Neural cell (in vitro differentiated cells): ENCODE results near the gene NHERF1. TPM values are rescaled to one million over a fixed set of nuclear protein-coding genes. Genes with fewer than 3 reads are reported as not detected.

Experiments used
- H2AFZ ChIP-seq: fragments of 200-600, 300-800 bp; sonication (generic), shearing (Covaris generic); 2 replicates; pipeline ENCODE4 v1.6.0; 2014; ENCODE audit warnings: low read depth, mild to moderate bottlenecking, antibody characterized with exemption, low read length, moderate library complexity
- H3F3A ChIP-seq: fragments of 200-600 bp; shearing (Covaris generic); 2 replicates; pipeline ENCODE4 v1.6.1; 2016; ENCODE audit warnings: mild to moderate bottlenecking, moderate library complexity, mixed read lengths, antibody characterized with exemption, low read length; ENCODE audit not compliant: insufficient read depth, poor library complexity, severe bottlenecking
- H3K27ac ChIP-seq: fragments of 200-600, 300-800 bp; sonication (generic), shearing (Covaris generic); 2 replicates; pipeline ENCODE4 v1.5.1; 2014; ENCODE audit warnings: mild to moderate bottlenecking, low read length, moderate library complexity
- H3K27me3 ChIP-seq: fragments of 300-800, 200-600 bp; sonication (generic), shearing (Covaris generic); 2 replicates; pipeline ENCODE4 v1.6.0; 2014; ENCODE audit warnings: mild to moderate bottlenecking, low read depth, low read length, moderate library complexity; ENCODE audit not compliant: insufficient read depth
- H3K36me3 ChIP-seq: fragments of 300-800, 200-600 bp; sonication (generic), shearing (Covaris generic); 2 replicates; pipeline ENCODE4 v1.5.1; 2014; ENCODE audit warnings: mild to moderate bottlenecking, antibody characterized with exemption, low read length, moderate library complexity; ENCODE audit not compliant: insufficient read depth
- H3K4me2 ChIP-seq: fragments of 300-800, 200-600 bp; sonication (generic), shearing (Covaris generic); 2 replicates; pipeline ENCODE4 v1.6.0; 2014; ENCODE audit warnings: mild to moderate bottlenecking, low read length
- H3K4me3 ChIP-seq: fragments of 300-800, 200-600 bp; sonication (generic), shearing (Covaris generic); 2 replicates; pipeline ENCODE4 v1.5.1; 2014; ENCODE audit warnings: mild to moderate bottlenecking, low read length, moderate library complexity
- H3K79me2 ChIP-seq: fragments of 200-600 bp; shearing (Covaris generic); replicated peaks from 2 replicates; pipeline ENCODE4 v1.6.0; 2014; ENCODE audit warnings: mild to moderate bottlenecking, low read length, moderate library complexity; ENCODE audit not compliant: insufficient read depth
- H3K9ac ChIP-seq: fragments of 300-800, 200-600 bp; sonication (generic), shearing (Covaris generic); 2 replicates; pipeline ENCODE4 v1.6.1; 2016; ENCODE audit warnings: mild to moderate bottlenecking, low read length, mixed read lengths
- H3K9me2 ChIP-seq: fragments of 200-600 bp; shearing (Covaris generic); 2 replicates; pipeline ENCODE4 v1.6.1; 2016; ENCODE audit warnings: mild to moderate bottlenecking, low read length, mixed read lengths; ENCODE audit not compliant: insufficient read depth
- H3K9me3 ChIP-seq: fragments of 200-600, 300-800 bp; sonication (generic), shearing (Covaris generic); 2 replicates; pipeline ENCODE4 v1.6.1; 2016; ENCODE audit warnings: mild to moderate bottlenecking, mixed run types, low read length, moderate library complexity, mixed read lengths
- H4K20me1 ChIP-seq: fragments of 200-600 bp; shearing (Covaris generic); 2 replicates; pipeline ENCODE4 v1.6.1; 2016; ENCODE audit warnings: mild to moderate bottlenecking, mixed run types; ENCODE audit not compliant: insufficient read depth
- EP300 ChIP-seq: fragments of 450-650 bp; conservative IDR thresholded peaks from 2 replicates; pipeline ENCODE4 v1.6.1; 2014; ENCODE audit warnings: antibody characterized with exemption, mild to moderate bottlenecking, moderate library complexity; ENCODE audit not compliant: poor library complexity, severe bottlenecking
- EZH2 ChIP-seq: fragments of 200-600, 300-800 bp; shearing (Covaris generic), sonication (generic); IDR thresholded peaks from 2 replicates; pipeline ENCODE4 v1.6.1; 2014; ENCODE audit warnings: antibody characterized with exemption, low read length, borderline replicate concordance, mild to moderate bottlenecking; ENCODE audit not compliant: insufficient read depth, poor library complexity, severe bottlenecking
- MXI1 ChIP-seq: fragments of 450-650 bp; conservative IDR thresholded peaks from 2 replicates; pipeline ENCODE4 v1.6.1; 2014; ENCODE audit warnings: antibody characterized with exemption, mild to moderate bottlenecking; ENCODE audit not compliant: poor library complexity, severe bottlenecking
- POLR2AphosphoS5 ChIP-seq: IDR thresholded peaks from 2 replicates; pipeline ENCODE4 v1.6.1; 2012
- RAD21 ChIP-seq: fragments of 450-650 bp; conservative IDR thresholded peaks from 2 replicates; pipeline ENCODE4 v1.6.1; 2014; ENCODE audit warnings: antibody characterized with exemption, mild to moderate bottlenecking, moderate library complexity
- SMC3 ChIP-seq: fragments of 450-650 bp; conservative IDR thresholded peaks from 2 replicates; pipeline ENCODE4 v1.6.1; 2014; ENCODE audit warnings: antibody characterized with exemption, mild to moderate bottlenecking, moderate library complexity; ENCODE audit not compliant: poor library complexity
- TAF1 ChIP-seq: IDR thresholded peaks from 2 replicates; pipeline ENCODE4 v1.6.1; 2012; ENCODE audit warnings: low read depth
- polyA plus RNA-seq: library from polyadenylated mRNA; depleted of rRNA; stranded (reverse); fragments of >200 nt; gene quantifications from 2 replicates; pipeline ENCODE4 v1.2.3, GENCODE V29; 2014
- TF ChIP-seq, protein P1 (sequence below): fragments of 450-650 bp; IDR thresholded peaks from 2 replicates; pipeline ENCODE4 v1.5.1; 2014; ENCODE audit warnings: antibody characterized with exemption, mild to moderate bottlenecking, moderate library complexity; ENCODE audit not compliant: poor library complexity, severe bottlenecking
- TF ChIP-seq, protein P2 (sequence below): IDR thresholded peaks from 2 replicates; pipeline ENCODE4 v1.6.1; 2012; ENCODE audit warnings: borderline replicate concordance

The NHERF1 gene
- polyA plus RNA-seq, 1 donor from 2014 or later: 0.51 TPM

DNA sequence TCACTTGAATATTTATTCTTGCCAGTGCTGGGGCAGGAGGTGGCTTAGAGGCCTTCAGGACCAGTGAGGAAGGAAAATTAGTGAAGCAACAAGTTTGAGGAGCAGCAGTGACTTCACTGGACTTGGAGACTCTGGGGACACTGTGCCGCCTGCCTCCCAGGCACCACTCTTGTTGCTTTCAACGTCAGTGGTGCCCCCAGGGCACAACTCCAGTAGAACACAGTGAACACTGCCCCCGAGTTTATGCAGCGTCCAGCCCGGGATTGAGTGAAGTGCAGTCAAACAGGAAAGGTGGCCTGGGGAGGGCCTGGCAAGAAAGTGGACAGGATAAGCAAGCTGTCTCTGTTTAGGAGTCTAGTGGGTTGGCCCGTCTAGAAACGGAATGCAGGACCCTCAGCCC lies 52.1 kb downstream of the NHERF1 start:
- no peak for TF ChIP-seq TAF1
- TF ChIP-seq, protein P1, sequence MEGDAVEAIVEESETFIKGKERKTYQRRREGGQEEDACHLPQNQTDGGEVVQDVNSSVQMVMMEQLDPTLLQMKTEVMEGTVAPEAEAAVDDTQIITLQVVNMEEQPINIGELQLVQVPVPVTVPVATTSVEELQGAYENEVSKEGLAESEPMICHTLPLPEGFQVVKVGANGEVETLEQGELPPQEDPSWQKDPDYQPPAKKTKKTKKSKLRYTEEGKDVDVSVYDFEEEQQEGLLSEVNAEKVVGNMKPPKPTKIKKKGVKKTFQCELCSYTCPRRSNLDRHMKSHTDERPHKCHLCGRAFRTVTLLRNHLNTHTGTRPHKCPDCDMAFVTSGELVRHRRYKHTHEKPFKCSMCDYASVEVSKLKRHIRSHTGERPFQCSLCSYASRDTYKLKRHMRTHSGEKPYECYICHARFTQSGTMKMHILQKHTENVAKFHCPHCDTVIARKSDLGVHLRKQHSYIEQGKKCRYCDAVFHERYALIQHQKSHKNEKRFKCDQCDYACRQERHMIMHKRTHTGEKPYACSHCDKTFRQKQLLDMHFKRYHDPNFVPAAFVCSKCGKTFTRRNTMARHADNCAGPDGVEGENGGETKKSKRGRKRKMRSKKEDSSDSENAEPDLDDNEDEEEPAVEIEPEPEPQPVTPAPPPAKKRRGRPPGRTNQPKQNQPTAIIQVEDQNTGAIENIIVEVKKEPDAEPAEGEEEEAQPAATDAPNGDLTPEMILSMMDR: no peak
- TF ChIP-seq POLR2AphosphoS5: no peak
- TF ChIP-seq SMC3: no peak
- no peak for TF ChIP-seq EZH2
- TF ChIP-seq RAD21: no peak
- no peak for TF ChIP-seq MXI1
- TF ChIP-seq EP300: no peak
- no peaks in the 10 kb centered on the region for H3F3A ChIP-seq
- no peaks in the 10 kb centered on the region for H4K20me1 ChIP-seq
- no peak overlapping the region for H3K4me2 ChIP-seq
- no peak overlapping the region for H2AFZ ChIP-seq
- no peak overlapping the region for H3K4me3 ChIP-seq
- H3K79me2 ChIP-seq: no peaks in the 10 kb centered on the region
- H3K9ac ChIP-seq: no peak overlapping the region
- no peaks in the 10 kb centered on the region for H3K9me3 ChIP-seq
- H3K36me3 ChIP-seq: no peaks in the 10 kb centered on the region
- H3K9me2 ChIP-seq: no peaks in the 10 kb centered on the region
- H3K27ac ChIP-seq: no peak overlapping the region
- H3K27me3 ChIP-seq: no peaks in the 10 kb centered on the region

DNA sequence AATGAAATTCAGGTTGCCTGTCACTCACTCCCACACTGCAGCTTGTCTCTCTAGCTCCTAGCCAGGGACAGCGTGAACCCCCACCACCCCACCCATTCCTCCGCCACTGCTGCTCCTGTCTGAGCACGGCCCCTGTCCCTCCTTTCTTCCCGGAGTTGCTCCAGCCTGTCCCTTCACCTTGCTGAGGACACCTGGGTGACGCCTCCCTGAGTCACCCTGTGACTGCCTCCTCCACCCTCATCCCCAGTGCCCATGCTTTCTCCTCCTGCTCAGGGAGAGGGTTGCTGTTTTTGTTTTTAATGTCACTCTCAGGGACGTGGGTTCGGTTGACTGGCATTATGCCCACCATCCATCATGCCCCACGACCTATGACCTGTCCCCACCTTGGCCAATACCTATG lies 53.5 kb downstream of the NHERF1 start:
- Histone ChIP-seq H3K9me3 (no peaks in the 10 kb centered on the region), H3F3A (no peaks in the 10 kb centered on the region), H3K27ac (no peak overlapping the region), H2AFZ (no peak overlapping the region), H3K27me3 (no peaks in the 10 kb centered on the region), H3K9ac (no peak overlapping the region), H3K36me3 (no peaks in the 10 kb centered on the region), H3K79me2 (no peaks in the 10 kb centered on the region), H4K20me1 (no peaks in the 10 kb centered on the region), H3K4me3 (no peak overlapping the region), H3K9me2 (no peaks in the 10 kb centered on the region), H3K4me2 (no peak overlapping the region)
- TF ChIP-seq POLR2AphosphoS5 (no peak), SMC3 (no peak), EZH2 (no peak), RAD21 (no peak), EP300 (no peak), TAF1 (no peak), MXI1 (no peak)
- TF ChIP-seq, protein P2, sequence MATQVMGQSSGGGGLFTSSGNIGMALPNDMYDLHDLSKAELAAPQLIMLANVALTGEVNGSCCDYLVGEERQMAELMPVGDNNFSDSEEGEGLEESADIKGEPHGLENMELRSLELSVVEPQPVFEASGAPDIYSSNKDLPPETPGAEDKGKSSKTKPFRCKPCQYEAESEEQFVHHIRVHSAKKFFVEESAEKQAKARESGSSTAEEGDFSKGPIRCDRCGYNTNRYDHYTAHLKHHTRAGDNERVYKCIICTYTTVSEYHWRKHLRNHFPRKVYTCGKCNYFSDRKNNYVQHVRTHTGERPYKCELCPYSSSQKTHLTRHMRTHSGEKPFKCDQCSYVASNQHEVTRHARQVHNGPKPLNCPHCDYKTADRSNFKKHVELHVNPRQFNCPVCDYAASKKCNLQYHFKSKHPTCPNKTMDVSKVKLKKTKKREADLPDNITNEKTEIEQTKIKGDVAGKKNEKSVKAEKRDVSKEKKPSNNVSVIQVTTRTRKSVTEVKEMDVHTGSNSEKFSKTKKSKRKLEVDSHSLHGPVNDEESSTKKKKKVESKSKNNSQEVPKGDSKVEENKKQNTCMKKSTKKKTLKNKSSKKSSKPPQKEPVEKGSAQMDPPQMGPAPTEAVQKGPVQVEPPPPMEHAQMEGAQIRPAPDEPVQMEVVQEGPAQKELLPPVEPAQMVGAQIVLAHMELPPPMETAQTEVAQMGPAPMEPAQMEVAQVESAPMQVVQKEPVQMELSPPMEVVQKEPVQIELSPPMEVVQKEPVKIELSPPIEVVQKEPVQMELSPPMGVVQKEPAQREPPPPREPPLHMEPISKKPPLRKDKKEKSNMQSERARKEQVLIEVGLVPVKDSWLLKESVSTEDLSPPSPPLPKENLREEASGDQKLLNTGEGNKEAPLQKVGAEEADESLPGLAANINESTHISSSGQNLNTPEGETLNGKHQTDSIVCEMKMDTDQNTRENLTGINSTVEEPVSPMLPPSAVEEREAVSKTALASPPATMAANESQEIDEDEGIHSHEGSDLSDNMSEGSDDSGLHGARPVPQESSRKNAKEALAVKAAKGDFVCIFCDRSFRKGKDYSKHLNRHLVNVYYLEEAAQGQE: no peak
- TF ChIP-seq, protein P1: no peak
